ENCODE results near the gene ZNF530. TPM values are rescaled to one million over a fixed set of nuclear protein-coding genes. Genes with fewer than 3 reads are reported as not detected.

The ZNF530 gene
- polyA plus RNA-seq, 2 donors = 1.1 to 1.9 TPM

DNA sequence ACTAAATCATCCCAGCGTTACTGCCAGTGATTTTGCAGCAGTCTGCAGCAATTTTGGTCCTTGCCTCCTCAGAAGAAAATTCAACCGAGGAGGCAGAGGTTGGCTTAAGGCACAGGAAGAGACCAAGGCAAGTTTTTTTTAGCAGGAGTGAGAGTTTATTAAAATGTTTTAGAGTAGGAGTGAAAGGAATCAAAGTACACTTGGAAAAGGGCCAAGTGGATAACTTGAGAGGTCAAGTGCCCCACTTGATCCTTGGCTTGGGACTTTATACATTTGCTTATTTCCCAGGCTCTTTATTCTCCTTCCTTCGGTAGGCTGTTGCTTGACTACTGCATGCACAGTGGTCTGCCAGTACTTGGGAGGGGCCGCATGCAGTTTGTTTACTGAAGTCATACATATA lies 11.4 kb downstream of the ZNF530 start:
- H3K4me3 ChIP-seq (ENCODE audit: low read depth in 1 of 2, low read length in 2 of 2) = no peak overlapping the region
- WGBS, 2 donors = 87 to 91% methylated on average over 4 of the region's 4 CpGs
- H3K9me3 ChIP-seq (ENCODE audit: control insufficient read depth in 2 of 2, insufficient read depth in 1 of 2, low read depth in 1 of 2, low read length in 1 of 2) = peaks cover 8 to 35% of the 10 kb centered on the region in 2 donors
- H3K27ac ChIP-seq (ENCODE audit: low read depth in 2 of 2, low read length in 1 of 2) = no peak overlapping the region
- peaks cover 0 to 6% of the 10 kb centered on the region in 2 donors for H3K36me3 ChIP-seq (ENCODE audit: control insufficient read depth in 2 of 2, insufficient read depth in 2 of 2, low read length in 1 of 2)
- H3K4me1 ChIP-seq (ENCODE audit: control insufficient read depth in 2 of 2, insufficient read depth in 2 of 2, low read length in 1 of 2) = peaks cover 0 to 4% of the 10 kb centered on the region in 2 donors
- H3K27me3 ChIP-seq (ENCODE audit: control insufficient read depth in 1 of 2, insufficient read depth in 2 of 2, low read length in 2 of 2) = no peaks in the 10 kb centered on the region

DNA sequence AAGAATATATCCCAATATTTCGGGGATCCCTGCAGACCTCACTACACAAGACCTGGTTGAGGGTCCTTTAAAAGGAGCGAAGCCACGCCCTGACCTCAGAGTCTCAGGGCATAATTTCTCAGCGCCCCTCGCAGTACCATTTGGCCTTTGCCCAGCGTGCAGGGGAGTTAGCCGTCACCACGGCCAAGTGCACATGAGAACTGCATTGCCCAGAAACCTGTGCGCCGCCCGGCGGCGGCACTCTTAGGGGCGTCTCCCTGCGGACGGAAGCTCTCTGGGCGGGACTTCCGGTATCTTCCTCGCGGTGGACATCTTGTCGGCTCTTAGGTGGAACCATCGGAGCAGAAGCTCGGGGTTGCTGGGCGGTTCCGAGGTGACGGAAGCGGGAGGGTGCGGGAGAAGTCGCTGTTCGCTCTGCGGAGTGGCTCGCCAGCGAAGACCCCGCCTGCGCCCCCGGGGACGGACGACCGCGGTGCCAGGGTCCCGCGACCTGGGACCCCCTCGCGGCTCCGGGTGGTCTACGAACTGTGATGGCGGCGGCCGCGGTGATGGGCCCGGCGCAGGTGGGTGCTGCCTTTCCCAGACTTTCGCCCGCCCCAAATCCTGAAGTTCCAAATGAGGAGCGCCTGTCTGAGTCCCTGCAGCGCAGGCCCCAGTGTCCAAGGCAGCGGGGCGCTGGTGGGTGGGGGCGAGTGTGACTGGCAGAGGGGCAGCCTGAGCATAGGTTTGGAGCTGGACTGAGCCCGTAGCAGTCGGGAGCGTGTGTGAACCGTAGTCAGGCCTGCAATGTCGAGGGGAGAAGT lies 14.5 kb downstream of the ZNF530 start, which contains the start of gene ZNF134:
ZNF134 (plus strand) TSS at position 302 of the 803 bp plus-strand sequence. CDS start 5,227 bp downstream, outside the sequence.
- peak within 1 kb of the TSS; percentile 93 to 95 for H3K4me3 ChIP-seq (ENCODE audit: low read depth in 1 of 2, low read length in 2 of 2)
- no peaks in the 10 kb centered on the region for H3K27me3 ChIP-seq (ENCODE audit: control insufficient read depth in 1 of 2, insufficient read depth in 2 of 2, low read length in 2 of 2)
- peaks cover 25 to 45% of the 10 kb centered on the region in 2 donors for H3K9me3 ChIP-seq (ENCODE audit: control insufficient read depth in 2 of 2, insufficient read depth in 1 of 2, low read depth in 1 of 2, low read length in 1 of 2)
- peaks cover 23 to 25% of the 10 kb centered on the region in 2 donors for H3K36me3 ChIP-seq (ENCODE audit: control insufficient read depth in 2 of 2, insufficient read depth in 2 of 2, low read length in 1 of 2)
- H3K4me1 ChIP-seq (ENCODE audit: control insufficient read depth in 2 of 2, insufficient read depth in 2 of 2, low read length in 1 of 2) = peaks cover 0 to 4% of the 10 kb centered on the region in 2 donors
- WGBS, 2 donors = 2% methylated on average over 63 to 64 of the region's 64 CpGs
- peak within 1 kb of the TSS; percentile 32 to 86 for H3K27ac ChIP-seq (ENCODE audit: low read depth in 2 of 2, low read length in 1 of 2)

DNA sequence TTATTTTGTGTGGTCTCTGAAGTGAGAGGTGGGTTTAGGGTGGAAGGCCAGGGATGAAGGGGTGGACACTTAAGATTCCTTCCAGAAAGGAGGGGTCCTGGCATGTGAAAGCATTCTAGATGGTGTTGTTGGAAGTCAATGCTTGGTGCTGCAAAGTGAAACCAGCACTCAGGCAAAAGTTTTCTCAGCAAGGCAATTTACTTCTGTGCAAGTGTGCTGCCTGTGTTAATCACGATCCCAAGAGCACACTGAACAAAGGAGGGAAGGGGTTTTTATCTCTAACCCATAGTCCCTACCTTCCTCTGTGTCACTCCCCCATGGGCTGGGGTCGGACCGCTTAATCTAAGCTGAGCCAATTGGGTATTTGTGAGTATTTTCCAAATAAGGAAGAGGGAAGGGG lies 15.7 kb downstream of the ZNF530 start:
- H3K9me3 ChIP-seq (ENCODE audit: control insufficient read depth in 2 of 2, insufficient read depth in 1 of 2, low read depth in 1 of 2, low read length in 1 of 2) = peaks cover 34 to 57% of the 10 kb centered on the region in 2 donors
- H3K27me3 ChIP-seq (ENCODE audit: control insufficient read depth in 1 of 2, insufficient read depth in 2 of 2, low read length in 2 of 2) = no peaks in the 10 kb centered on the region
- 98 to 100% methylated on average over 3 of the region's 3 CpGs for WGBS, 2 donors
- no peak overlapping the region for H3K27ac ChIP-seq (ENCODE audit: low read depth in 2 of 2, low read length in 1 of 2)
- H3K4me3 ChIP-seq (ENCODE audit: low read depth in 1 of 2, low read length in 2 of 2) = peak overlapping the region in 1 of 2 donors; percentile 93
- peaks cover 0 to 4% of the 10 kb centered on the region in 2 donors for H3K4me1 ChIP-seq (ENCODE audit: control insufficient read depth in 2 of 2, insufficient read depth in 2 of 2, low read length in 1 of 2)
- H3K36me3 ChIP-seq (ENCODE audit: control insufficient read depth in 2 of 2, insufficient read depth in 2 of 2, low read length in 1 of 2) = peaks cover 35 to 37% of the 10 kb centered on the region in 2 donors

DNA sequence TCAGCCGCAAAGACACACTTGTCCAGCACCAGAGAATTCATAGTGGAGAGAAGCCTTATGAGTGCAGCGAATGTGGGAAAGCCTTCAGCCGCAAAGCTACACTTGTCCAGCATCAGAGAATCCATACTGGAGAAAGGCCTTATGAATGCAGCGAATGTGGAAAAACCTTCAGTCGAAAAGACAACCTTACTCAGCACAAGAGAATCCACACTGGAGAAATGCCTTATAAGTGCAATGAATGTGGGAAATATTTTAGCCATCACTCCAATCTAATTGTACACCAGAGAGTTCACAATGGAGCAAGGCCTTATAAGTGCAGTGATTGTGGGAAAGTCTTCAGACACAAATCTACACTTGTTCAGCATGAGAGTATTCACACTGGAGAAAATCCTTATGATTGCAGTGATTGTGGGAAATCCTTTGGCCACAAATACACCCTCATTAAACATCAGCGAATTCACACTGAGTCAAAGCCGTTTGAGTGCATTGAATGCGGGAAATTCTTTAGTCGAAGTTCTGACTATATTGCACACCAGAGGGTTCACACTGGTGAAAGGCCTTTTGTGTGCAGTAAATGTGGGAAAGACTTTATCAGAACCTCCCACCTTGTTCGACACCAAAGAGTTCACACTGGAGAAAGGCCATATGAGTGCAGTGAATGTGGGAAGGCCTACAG lies 21.1 kb downstream of the ZNF530 start:
- Histone ChIP-seq H3K36me3 (ENCODE audit: control insufficient read depth in 2 of 2, insufficient read depth in 2 of 2, low read length in 1 of 2) (peaks cover 49 to 53% of the 10 kb centered on the region in 2 donors), H3K9me3 (ENCODE audit: control insufficient read depth in 2 of 2, insufficient read depth in 1 of 2, low read depth in 1 of 2, low read length in 1 of 2) (peaks cover 54 to 67% of the 10 kb centered on the region in 2 donors), H3K27ac (ENCODE audit: low read depth in 2 of 2, low read length in 1 of 2) (no peak overlapping the region), H3K4me3 (ENCODE audit: low read depth in 1 of 2, low read length in 2 of 2) (no peak overlapping the region), H3K4me1 (ENCODE audit: control insufficient read depth in 2 of 2, insufficient read depth in 2 of 2, low read length in 1 of 2) (peaks cover 0 to 2% of the 10 kb centered on the region in 2 donors), H3K27me3 (ENCODE audit: control insufficient read depth in 1 of 2, insufficient read depth in 2 of 2, low read length in 2 of 2) (no peaks in the 10 kb centered on the region)
- 98 to 100% methylated on average over 10 of the region's 10 CpGs for WGBS, 2 donors

DNA sequence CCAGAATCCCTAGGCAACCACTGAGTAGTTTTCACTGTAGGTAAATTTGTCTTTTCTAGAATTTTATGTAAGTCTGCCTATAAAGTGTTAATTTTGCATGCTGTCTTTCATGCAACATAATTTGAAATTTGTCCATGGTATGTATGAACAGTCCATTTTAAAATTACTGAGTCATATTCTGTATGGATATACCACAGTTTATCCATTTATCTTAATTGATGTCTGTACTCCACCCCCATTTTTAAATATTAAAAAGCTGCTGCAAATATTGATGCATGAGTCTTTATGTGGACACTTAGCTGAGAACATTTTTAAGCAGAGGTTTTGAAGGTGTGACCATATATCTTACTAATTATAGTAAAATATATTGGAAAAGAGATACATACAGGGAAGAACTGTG lies 23.4 kb downstream of the ZNF530 start:
- no peak overlapping the region for H3K27ac ChIP-seq (ENCODE audit: low read depth in 2 of 2, low read length in 1 of 2)
- no peak overlapping the region for H3K4me3 ChIP-seq (ENCODE audit: low read depth in 1 of 2, low read length in 2 of 2)
- no peaks in the 10 kb centered on the region for H3K27me3 ChIP-seq (ENCODE audit: control insufficient read depth in 1 of 2, insufficient read depth in 2 of 2, low read length in 2 of 2)
- H3K9me3 ChIP-seq (ENCODE audit: control insufficient read depth in 2 of 2, insufficient read depth in 1 of 2, low read depth in 1 of 2, low read length in 1 of 2) = peaks cover 40 to 48% of the 10 kb centered on the region in 2 donors
- peaks cover 36 to 38% of the 10 kb centered on the region in 2 donors for H3K36me3 ChIP-seq (ENCODE audit: control insufficient read depth in 2 of 2, insufficient read depth in 2 of 2, low read length in 1 of 2)
- no peaks in the 10 kb centered on the region for H3K4me1 ChIP-seq (ENCODE audit: control insufficient read depth in 2 of 2, insufficient read depth in 2 of 2, low read length in 1 of 2)

GRCh38 chr19:57632987-57633831 lies 33.5 kb downstream of the ZNF530 start, which contains the start of gene ZNF211:
TSS of gene ZNF211 (plus strand) at chr19:57633168. CDS start at chr19:57633347, 179 bp downstream.
- H3K27ac ChIP-seq (ENCODE audit: low read depth in 2 of 2, low read length in 1 of 2) = peak within 1 kb of the TSS; percentile 36 to 74
- H3K36me3 ChIP-seq (ENCODE audit: control insufficient read depth in 2 of 2, insufficient read depth in 2 of 2, low read length in 1 of 2) = peaks cover 3 to 5% of the 10 kb centered on the region in 2 donors
- H3K4me3 ChIP-seq (ENCODE audit: low read depth in 1 of 2, low read length in 2 of 2) = peak within 1 kb of the TSS; percentile 63 to 92
- peaks cover 4% of the 10 kb centered on the region in 2 donors for H3K4me1 ChIP-seq (ENCODE audit: control insufficient read depth in 2 of 2, insufficient read depth in 2 of 2, low read length in 1 of 2)
- no peaks in the 10 kb centered on the region for H3K27me3 ChIP-seq (ENCODE audit: control insufficient read depth in 1 of 2, insufficient read depth in 2 of 2, low read length in 2 of 2)
- 1 to 2% methylated on average over 49 to 59 of the region's 59 CpGs for WGBS, 2 donors
- peaks cover 0 to 4% of the 10 kb centered on the region in 2 donors for H3K9me3 ChIP-seq (ENCODE audit: control insufficient read depth in 2 of 2, insufficient read depth in 1 of 2, low read depth in 1 of 2, low read length in 1 of 2)

DNA sequence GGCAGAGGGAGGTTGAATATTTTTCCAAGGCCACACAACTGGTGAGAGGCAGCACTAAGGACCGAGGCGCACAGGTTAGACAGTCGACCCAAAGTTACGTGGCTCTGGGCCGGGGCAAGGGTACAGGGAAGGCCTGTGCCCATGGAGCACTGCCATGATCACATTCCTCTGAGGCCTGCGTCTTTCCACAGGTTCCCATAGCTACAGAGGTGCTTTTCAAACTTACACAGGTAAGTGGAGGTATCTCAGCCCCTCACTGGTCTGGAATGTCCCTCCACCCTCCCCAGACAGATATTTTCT lies 34.1 kb downstream of the ZNF530 start:
- 51 to 52% methylated on average over 6 of the region's 6 CpGs for WGBS, 2 donors
- Histone ChIP-seq H3K4me3 (ENCODE audit: low read depth in 1 of 2, low read length in 2 of 2) (peak overlapping the region; percentile 63 to 92), H3K27ac (ENCODE audit: low read depth in 2 of 2, low read length in 1 of 2) (peak overlapping the region in 1 of 2 donors; percentile 13), H3K27me3 (ENCODE audit: control insufficient read depth in 1 of 2, insufficient read depth in 2 of 2, low read length in 2 of 2) (no peaks in the 10 kb centered on the region), H3K36me3 (ENCODE audit: control insufficient read depth in 2 of 2, insufficient read depth in 2 of 2, low read length in 1 of 2) (peaks cover 3 to 5% of the 10 kb centered on the region in 2 donors), H3K4me1 (ENCODE audit: control insufficient read depth in 2 of 2, insufficient read depth in 2 of 2, low read length in 1 of 2) (peaks cover 4% of the 10 kb centered on the region in 2 donors), H3K9me3 (ENCODE audit: control insufficient read depth in 2 of 2, insufficient read depth in 1 of 2, low read depth in 1 of 2, low read length in 1 of 2) (peaks cover 0 to 4% of the 10 kb centered on the region in 2 donors)

DNA sequence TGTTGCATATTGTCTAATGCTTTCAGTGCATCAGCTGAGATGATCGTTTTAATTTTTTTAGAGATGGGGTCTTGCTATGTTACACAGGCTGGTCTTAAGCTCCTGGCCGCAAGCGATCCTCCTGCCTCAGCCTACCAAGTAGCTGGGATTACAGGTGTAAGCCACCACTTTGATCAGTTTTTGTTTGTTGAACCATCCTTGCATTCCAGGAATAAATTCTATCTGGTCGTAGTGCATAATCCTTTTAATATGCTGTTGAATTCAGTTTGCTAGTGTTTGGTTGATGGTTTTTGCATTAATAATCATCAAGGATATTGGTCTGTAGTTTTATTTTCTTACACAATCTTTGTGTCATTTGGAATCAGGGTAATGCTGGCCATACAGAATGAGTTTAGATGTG lies 37.7 kb downstream of the ZNF530 start:
- H3K36me3 ChIP-seq (ENCODE audit: control insufficient read depth in 2 of 2, insufficient read depth in 2 of 2, low read length in 1 of 2) = peaks cover 23 to 25% of the 10 kb centered on the region in 2 donors
- peaks cover 4% of the 10 kb centered on the region in 2 donors for H3K4me1 ChIP-seq (ENCODE audit: control insufficient read depth in 2 of 2, insufficient read depth in 2 of 2, low read length in 1 of 2)
- H3K4me3 ChIP-seq (ENCODE audit: low read depth in 1 of 2, low read length in 2 of 2) = no peak overlapping the region
- 96% methylated on average over 4 of the region's 4 CpGs for WGBS, 2 donors
- H3K27me3 ChIP-seq (ENCODE audit: control insufficient read depth in 1 of 2, insufficient read depth in 2 of 2, low read length in 2 of 2) = no peaks in the 10 kb centered on the region
- peaks cover 5 to 28% of the 10 kb centered on the region in 2 donors for H3K9me3 ChIP-seq (ENCODE audit: control insufficient read depth in 2 of 2, insufficient read depth in 1 of 2, low read depth in 1 of 2, low read length in 1 of 2)
- H3K27ac ChIP-seq (ENCODE audit: low read depth in 2 of 2, low read length in 1 of 2) = no peak overlapping the region

GRCh38 chr19:57641715-57642234 lies 42.1 kb downstream of the ZNF530 start:
- Histone ChIP-seq H3K27me3 (ENCODE audit: control insufficient read depth in 1 of 2, insufficient read depth in 2 of 2, low read length in 2 of 2) (no peaks in the 10 kb centered on the region), H3K36me3 (ENCODE audit: control insufficient read depth in 2 of 2, insufficient read depth in 2 of 2, low read length in 1 of 2) (peaks cover 20% of the 10 kb centered on the region in 2 donors), H3K4me1 (ENCODE audit: control insufficient read depth in 2 of 2, insufficient read depth in 2 of 2, low read length in 1 of 2) (no peaks in the 10 kb centered on the region), H3K4me3 (ENCODE audit: low read depth in 1 of 2, low read length in 2 of 2) (no peak overlapping the region), H3K9me3 (ENCODE audit: control insufficient read depth in 2 of 2, insufficient read depth in 1 of 2, low read depth in 1 of 2, low read length in 1 of 2) (peaks cover 5 to 29% of the 10 kb centered on the region in 2 donors), H3K27ac (ENCODE audit: low read depth in 2 of 2, low read length in 1 of 2) (no peak overlapping the region)
- 97% methylated on average over 4 of the region's 4 CpGs for WGBS, 2 donors
